Iris pigment epithelial cell (primary cell): ENCODE results near the gene MAP2K2.
"Not testable (repeated sequence)": the region's sequence is repeated elsewhere in the genome, so short reads cannot be mapped to it uniquely, and the experiment has no call there.

Source experiments
- DNase-seq: peaks from one replicate; pipeline ENCODE4 v3.0.0-alpha.2; 2011; ENCODE audit warnings: low read depth

The MAP2K2 gene

GRCh38 chr19:4130744-4131438 lies 7.0 kb upstream of the MAP2K2 start:
- peak; percentile 85 for DNase-seq

- not testable (repeated sequence) for DNase-seq
Observed at GRCh38 chr19:4129050-4129449, 5.1 kb upstream of the MAP2K2 start.

GRCh38 chr19:4127322-4127721 lies 3.4 kb upstream of the MAP2K2 start:
- not testable (repeated sequence) for DNase-seq

- no peak for DNase-seq
Observed at GRCh38 chr19:4124638-4125037, 716 bp upstream of the MAP2K2 start.

GRCh38 chr19:4122480-4122879 lies 1.4 kb downstream of the MAP2K2 start:
- no peak for DNase-seq

GRCh38 chr19:4121815-4122214 lies 2.1 kb downstream of the MAP2K2 start:
- DNase-seq = no peak

GRCh38 chr19:4121273-4121612 lies 2.7 kb downstream of the MAP2K2 start:
- DNase-seq = no peak

GRCh38 chr19:4120559-4121272 lies 3.2 kb downstream of the MAP2K2 start:
- DNase-seq = peak; percentile 77

- no peak for DNase-seq
Observed at GRCh38 chr19:4119763-4120162, 4.2 kb downstream of the MAP2K2 start.

GRCh38 chr19:4115818-4116385 lies 8.0 kb downstream of the MAP2K2 start:
- DNase-seq = no peak

GRCh38 chr19:4115050-4115817 lies 8.7 kb downstream of the MAP2K2 start:
- no peak for DNase-seq

- DNase-seq = no peak
Observed at GRCh38 chr19:4114181-4114580, 9.7 kb downstream of the MAP2K2 start.

GRCh38 chr19:4113398-4114088 lies 10.4 kb downstream of the MAP2K2 start:
- DNase-seq = no peak

- DNase-seq = no peak
Observed at GRCh38 chr19:4112367-4112766, 11.6 kb downstream of the MAP2K2 start.

GRCh38 chr19:4109626-4109945 lies 14.3 kb downstream of the MAP2K2 start:
- DNase-seq = no peak

- DNase-seq = no peak
Observed at GRCh38 chr19:4108767-4109625, 14.9 kb downstream of the MAP2K2 start.

GRCh38 chr19:4103080-4103433 lies 20.9 kb downstream of the MAP2K2 start:
- DNase-seq = peak; percentile 22

- no peak for DNase-seq
Observed at GRCh38 chr19:4102339-4103079, 21.4 kb downstream of the MAP2K2 start.

GRCh38 chr19:4101496-4101770 lies 22.5 kb downstream of the MAP2K2 start:
- DNase-seq = no peak

- no peak for DNase-seq
Observed at GRCh38 chr19:4100647-4101495, 23.1 kb downstream of the MAP2K2 start.
